ENCODE results near the gene PUDP.
A peak's percentile ranks its signal among the peaks of the same experiment; 100 is the strongest.
"Not testable (repeated sequence)": the region's sequence is repeated elsewhere in the genome, so short reads cannot be mapped to it uniquely, and the experiment has no call there.

Gene PUDP

DNA sequence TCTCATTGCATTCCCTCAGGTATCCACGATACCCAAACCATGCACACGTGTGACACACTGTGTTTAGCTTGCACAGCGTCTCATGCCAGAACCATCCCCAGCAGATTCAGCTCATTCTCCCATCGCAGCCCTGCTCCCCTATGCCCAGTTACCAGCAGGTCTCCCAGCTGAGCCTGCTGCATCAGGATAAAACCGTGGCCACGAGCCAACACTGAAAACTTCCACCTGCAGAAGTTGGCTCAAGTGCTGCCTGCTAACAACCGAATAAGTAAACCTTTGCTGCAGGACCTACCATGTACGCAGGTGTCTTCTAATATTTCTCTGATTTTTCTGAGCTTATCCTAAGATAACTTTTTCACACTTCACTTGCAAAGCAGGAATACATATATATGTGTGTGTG is 120.9 kb downstream of the PUDP start:
- H4K12ac ChIP-seq (ENCODE audit: low read depth, low read length): no peak overlapping the region
- H3K27ac ChIP-seq (ENCODE audit: low read depth, low read length): no peak overlapping the region
- no peak overlapping the region for H2AFZ ChIP-seq (ENCODE audit: insufficient read depth, low read length, poor library complexity)
- no peak overlapping the region for H3K14ac ChIP-seq (ENCODE audit: low read length)
- no peaks in the 10 kb centered on the region for H3K79me2 ChIP-seq (ENCODE audit: control insufficient read depth, insufficient read depth, low read length, poor library complexity)
- H2BK120ac ChIP-seq (ENCODE audit: insufficient read depth, low read length, poor library complexity): no peak overlapping the region
- DNase-seq: peak in 1 of 2 donors; percentile 18
- H2BK5ac ChIP-seq (ENCODE audit: low read depth, low read length, poor library complexity): no peak overlapping the region
- no peak overlapping the region for H3K23ac ChIP-seq (ENCODE audit: low read length)
- no peaks in the 10 kb centered on the region for H3K4me1 ChIP-seq (ENCODE audit: control insufficient read depth in 1 of 2, insufficient read depth in 2 of 2, low read length in 2 of 2)
- H4K91ac ChIP-seq (ENCODE audit: low read depth, low read length): no peak overlapping the region
- H3K18ac ChIP-seq (ENCODE audit: low read length): no peak overlapping the region
- H3K4me2 ChIP-seq (ENCODE audit: low read length): no peak overlapping the region
- WGBS (ENCODE audit: extremely low coverage, insufficient coverage, insufficient read length): no CpG with 5 or more reads among the region's 8 CpGs
- no peaks in the 10 kb centered on the region for H3K36me3 ChIP-seq (ENCODE audit: control insufficient read depth in 1 of 2, insufficient read depth in 2 of 2, low read length in 2 of 2)
- no peak overlapping the region for H3K4me3 ChIP-seq (ENCODE audit: low read depth, low read length)
- no peak overlapping the region for H4K8ac ChIP-seq (ENCODE audit: low read depth, low read length)
- H2AK5ac ChIP-seq (ENCODE audit: low read length): no peak overlapping the region
- H3K9me3 ChIP-seq (ENCODE audit: insufficient read depth, low read depth, low read length): no peaks in the 10 kb centered on the region
- no peak overlapping the region for H3K4ac ChIP-seq (ENCODE audit: low read depth, low read length)
- no peaks in the 10 kb centered on the region for H3K79me1 ChIP-seq (ENCODE audit: low read length)
- no peak overlapping the region for H3K9ac ChIP-seq (ENCODE audit: low read length)
- no peaks in the 10 kb centered on the region for H3K27me3 ChIP-seq (ENCODE audit: insufficient read depth, low read length)
- no peak overlapping the region for H2BK12ac ChIP-seq (ENCODE audit: low read length)

DNA sequence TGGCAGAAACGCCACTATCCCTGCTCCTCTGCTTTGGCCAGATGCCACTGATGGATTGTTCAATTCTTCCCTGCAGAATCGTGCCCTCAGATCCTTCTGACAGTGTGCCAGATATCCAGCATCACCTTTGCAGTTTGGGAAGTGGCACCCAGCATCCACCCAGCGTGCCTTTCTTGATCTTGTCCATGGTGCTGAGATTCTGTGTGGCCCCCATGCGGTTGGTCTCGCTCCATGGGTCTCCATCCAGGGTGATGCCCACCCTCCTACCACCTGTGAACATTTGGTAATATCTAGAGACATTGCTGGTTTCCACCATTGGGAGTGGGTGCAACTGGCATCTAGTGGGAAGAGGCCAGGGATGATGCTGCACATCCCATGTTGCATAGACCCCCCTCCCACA is 121.6 kb downstream of the PUDP start:
- not testable (repeated sequence) for H4K91ac ChIP-seq (ENCODE audit: low read depth, low read length); H3K27ac ChIP-seq (ENCODE audit: low read depth, low read length); H3K18ac ChIP-seq (ENCODE audit: low read length); H2AFZ ChIP-seq (ENCODE audit: insufficient read depth, low read length, poor library complexity); H3K9ac ChIP-seq (ENCODE audit: low read length); H3K27me3 ChIP-seq (ENCODE audit: insufficient read depth, low read length); H3K4me2 ChIP-seq (ENCODE audit: low read length); DNase-seq; H4K12ac ChIP-seq (ENCODE audit: low read depth, low read length); H3K79me2 ChIP-seq (ENCODE audit: control insufficient read depth, insufficient read depth, low read length, poor library complexity); H3K23ac ChIP-seq (ENCODE audit: low read length); H3K36me3 ChIP-seq (ENCODE audit: control insufficient read depth in 1 of 2, insufficient read depth in 2 of 2, low read length in 2 of 2); H3K4me1 ChIP-seq (ENCODE audit: control insufficient read depth in 1 of 2, insufficient read depth in 2 of 2, low read length in 2 of 2); H3K9me3 ChIP-seq (ENCODE audit: insufficient read depth, low read depth, low read length); H3K4ac ChIP-seq (ENCODE audit: low read depth, low read length); H3K4me3 ChIP-seq (ENCODE audit: low read depth, low read length); H2AK5ac ChIP-seq (ENCODE audit: low read length); H2BK120ac ChIP-seq (ENCODE audit: insufficient read depth, low read length, poor library complexity); H4K8ac ChIP-seq (ENCODE audit: low read depth, low read length); H2BK5ac ChIP-seq (ENCODE audit: low read depth, low read length, poor library complexity); H2BK12ac ChIP-seq (ENCODE audit: low read length); H3K79me1 ChIP-seq (ENCODE audit: low read length); H3K14ac ChIP-seq (ENCODE audit: low read length)
- WGBS (ENCODE audit: extremely low coverage, insufficient coverage, insufficient read length): no CpG with 5 or more reads among the region's 5 CpGs

DNA sequence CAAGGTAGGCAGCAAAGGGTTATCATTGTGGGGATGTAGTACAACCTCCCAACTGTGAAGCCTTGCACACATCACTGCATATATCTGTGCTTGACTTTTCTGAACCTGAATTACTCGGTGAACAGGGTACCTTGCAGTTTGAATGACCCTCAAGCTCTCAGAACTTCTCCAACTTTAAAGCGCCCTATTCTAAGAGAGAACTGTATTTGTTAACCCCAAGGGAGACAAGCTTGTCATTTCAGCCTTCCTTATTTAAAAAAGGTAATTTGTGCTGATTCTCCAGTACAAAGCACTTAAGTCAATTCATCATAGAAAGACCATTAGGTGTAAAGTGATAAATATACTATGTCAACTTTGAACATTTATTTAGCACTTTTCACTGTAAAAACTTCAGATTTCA is 122.5 kb downstream of the PUDP start:
- H3K4me2 ChIP-seq (ENCODE audit: low read length): no peak overlapping the region
- DNase-seq: no peak
- WGBS (ENCODE audit: extremely low coverage, insufficient coverage, insufficient read length): no CpG with 5 or more reads among the region's 2 CpGs
- no peaks in the 10 kb centered on the region for H3K4me1 ChIP-seq (ENCODE audit: control insufficient read depth in 1 of 2, insufficient read depth in 2 of 2, low read length in 2 of 2)
- no peak overlapping the region for H4K8ac ChIP-seq (ENCODE audit: low read depth, low read length)
- H3K4ac ChIP-seq (ENCODE audit: low read depth, low read length): no peak overlapping the region
- no peak overlapping the region for H3K9ac ChIP-seq (ENCODE audit: low read length)
- H2BK5ac ChIP-seq (ENCODE audit: low read depth, low read length, poor library complexity): no peak overlapping the region
- no peak overlapping the region for H3K18ac ChIP-seq (ENCODE audit: low read length)
- no peak overlapping the region for H2AFZ ChIP-seq (ENCODE audit: insufficient read depth, low read length, poor library complexity)
- no peak overlapping the region for H3K4me3 ChIP-seq (ENCODE audit: low read depth, low read length)
- H3K36me3 ChIP-seq (ENCODE audit: control insufficient read depth in 1 of 2, insufficient read depth in 2 of 2, low read length in 2 of 2): no peaks in the 10 kb centered on the region
- H3K27me3 ChIP-seq (ENCODE audit: insufficient read depth, low read length): no peaks in the 10 kb centered on the region
- no peaks in the 10 kb centered on the region for H3K79me1 ChIP-seq (ENCODE audit: low read length)
- H3K79me2 ChIP-seq (ENCODE audit: control insufficient read depth, insufficient read depth, low read length, poor library complexity): no peaks in the 10 kb centered on the region
- no peak overlapping the region for H2BK120ac ChIP-seq (ENCODE audit: insufficient read depth, low read length, poor library complexity)
- H3K14ac ChIP-seq (ENCODE audit: low read length): no peak overlapping the region
- no peak overlapping the region for H2BK12ac ChIP-seq (ENCODE audit: low read length)
- H3K27ac ChIP-seq (ENCODE audit: low read depth, low read length): no peak overlapping the region
- no peaks in the 10 kb centered on the region for H3K9me3 ChIP-seq (ENCODE audit: insufficient read depth, low read depth, low read length)
- no peak overlapping the region for H2AK5ac ChIP-seq (ENCODE audit: low read length)
- no peak overlapping the region for H4K12ac ChIP-seq (ENCODE audit: low read depth, low read length)
- no peak overlapping the region for H4K91ac ChIP-seq (ENCODE audit: low read depth, low read length)
- H3K23ac ChIP-seq (ENCODE audit: low read length): no peak overlapping the region

DNA sequence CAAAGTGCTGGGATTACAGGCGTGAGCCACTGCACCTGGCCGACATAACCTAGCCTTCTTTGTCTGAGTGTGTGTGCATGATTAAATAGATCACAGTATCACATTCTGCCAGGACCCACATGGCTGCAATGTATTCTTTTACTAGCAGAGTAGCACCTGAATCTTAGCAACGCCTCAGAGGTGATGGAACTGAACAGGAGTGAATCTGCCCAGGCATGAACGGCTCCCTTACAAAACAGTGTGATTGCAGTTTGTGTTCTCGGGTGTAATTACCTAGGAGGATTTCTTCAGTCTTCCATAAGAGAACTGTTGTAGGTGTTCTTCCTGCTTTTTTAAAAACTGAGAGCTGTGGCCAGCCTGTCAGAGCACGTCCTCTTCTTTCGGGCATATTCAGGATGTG is 123.1 kb downstream of the PUDP start:
- H3K79me1 ChIP-seq (ENCODE audit: low read length): no peaks in the 10 kb centered on the region
- H3K4ac ChIP-seq (ENCODE audit: low read depth, low read length): no peak overlapping the region

More for the DNA sequence above, 123.1 kb downstream of the PUDP start:
- no peak for DNase-seq
- no peak overlapping the region for H2AFZ ChIP-seq (ENCODE audit: insufficient read depth, low read length, poor library complexity)
- no peak overlapping the region for H2BK5ac ChIP-seq (ENCODE audit: low read depth, low read length, poor library complexity)
- no CpG with 5 or more reads among the region's 7 CpGs for WGBS (ENCODE audit: extremely low coverage, insufficient coverage, insufficient read length)
- H3K27ac ChIP-seq (ENCODE audit: low read depth, low read length): no peak overlapping the region
- H3K23ac ChIP-seq (ENCODE audit: low read length): no peak overlapping the region
- H2AK5ac ChIP-seq (ENCODE audit: low read length): no peak overlapping the region
- no peak overlapping the region for H2BK12ac ChIP-seq (ENCODE audit: low read length)
- no peak overlapping the region for H4K12ac ChIP-seq (ENCODE audit: low read depth, low read length)
- no peaks in the 10 kb centered on the region for H3K27me3 ChIP-seq (ENCODE audit: insufficient read depth, low read length)
- H3K4me2 ChIP-seq (ENCODE audit: low read length): no peak overlapping the region
- no peak overlapping the region for H3K4me3 ChIP-seq (ENCODE audit: low read depth, low read length)
- no peak overlapping the region for H3K14ac ChIP-seq (ENCODE audit: low read length)
- no peak overlapping the region for H3K18ac ChIP-seq (ENCODE audit: low read length)
- no peak overlapping the region for H4K91ac ChIP-seq (ENCODE audit: low read depth, low read length)
- no peaks in the 10 kb centered on the region for H3K9me3 ChIP-seq (ENCODE audit: insufficient read depth, low read depth, low read length)
- H3K79me2 ChIP-seq (ENCODE audit: control insufficient read depth, insufficient read depth, low read length, poor library complexity): no peaks in the 10 kb centered on the region
- H3K4me1 ChIP-seq (ENCODE audit: control insufficient read depth in 1 of 2, insufficient read depth in 2 of 2, low read length in 2 of 2): no peaks in the 10 kb centered on the region
- no peak overlapping the region for H2BK120ac ChIP-seq (ENCODE audit: insufficient read depth, low read length, poor library complexity)
- no peak overlapping the region for H3K9ac ChIP-seq (ENCODE audit: low read length)
- H3K36me3 ChIP-seq (ENCODE audit: control insufficient read depth in 1 of 2, insufficient read depth in 2 of 2, low read length in 2 of 2): no peaks in the 10 kb centered on the region
- H4K8ac ChIP-seq (ENCODE audit: low read depth, low read length): no peak overlapping the region

Measured in trophoblast cell (in vitro differentiated cells and primary cell).